Brain microvascular endothelial cell (primary cell): ENCODE measurements around the gene PKD2L2.
"Not testable (repeated sequence)": the region's sequence is repeated elsewhere in the genome, so short reads cannot be mapped to it uniquely, and the experiment has no call there.

Source experiments
- DNase-seq: peaks from one replicate; pipeline ENCODE4 v3.0.0-alpha.2; 2020
- H3K27ac ChIP-seq: fragments of 250-450 bp; sonication (Bioruptor Pico); 2 replicates; pipeline ENCODE4 v1.5.1; 2020; ENCODE audit warnings: mild to moderate bottlenecking, moderate library complexity
- H3K27me3 ChIP-seq: fragments of 250-450 bp; sonication (Bioruptor Pico); replicated peaks from 2 replicates; pipeline ENCODE4 v1.5.1; 2020; ENCODE audit warnings: mild to moderate bottlenecking
- H3K36me3 ChIP-seq: fragments of 250-450 bp; sonication (Bioruptor Pico); replicated peaks from 2 replicates; pipeline ENCODE4 v1.5.1; 2020; ENCODE audit warnings: mild to moderate bottlenecking
- H3K4me3 ChIP-seq: 2 replicates; pipeline ENCODE4 v1.5.1; 2011; ENCODE audit warnings: low read depth, mild to moderate bottlenecking, control low read depth, low read length, moderate library complexity
- CTCF ChIP-seq: IDR thresholded peaks from 2 replicates; pipeline ENCODE4 v1.5.1; 2011; ENCODE audit warnings: low read depth, mild to moderate bottlenecking, moderate library complexity, low read length, control low read depth, inconsistent platforms; ENCODE audit errors: missing control alignments
- in situ Hi-C: cut with HindIII; loops from 2 replicates; pipeline ENCODE4 v1.10.0; 2017; ENCODE audit warnings: low sequenced_read_pairs, low pct_ligation_motif_present

Gene PKD2L2

GRCh38 chr5:137945825-137946224 lies 56.6 kb downstream of the PKD2L2 start:
- in situ Hi-C loops: no loop called here
- Histone ChIP-seq H3K4me3 (no peak overlapping the region), H3K27ac (no peak overlapping the region), H3K27me3 (no peaks in the 10 kb centered on the region), H3K36me3 (peaks cover 58% of the 10 kb centered on the region)
- TF ChIP-seq CTCF: no peak
- DNase-seq: no peak

GRCh38 chr5:137954131-137954879 lies 65.0 kb downstream of the PKD2L2 start:
- in situ Hi-C loops: no loop called here
- peak overlapping the region; percentile 30 for H3K27ac ChIP-seq
- no peaks in the 10 kb centered on the region for H3K27me3 ChIP-seq
- no peak overlapping the region for H3K4me3 ChIP-seq
- TF ChIP-seq CTCF: no peak
- peaks cover 9% of the 10 kb centered on the region for H3K36me3 ChIP-seq
- peak; percentile 88 for DNase-seq

GRCh38 chr5:137957948-137958347 lies 68.7 kb downstream of the PKD2L2 start:
- Histone ChIP-seq H3K27ac (no peak overlapping the region), H3K4me3 (no peak overlapping the region), H3K27me3 (no peaks in the 10 kb centered on the region), H3K36me3 (peaks cover 6% of the 10 kb centered on the region)
- TF ChIP-seq CTCF: no peak
- in situ Hi-C loops: no loop called here
- no peak for DNase-seq

GRCh38 chr5:137959488-137959887 lies 70.2 kb downstream of the PKD2L2 start:
- DNase-seq: no peak
- no peaks in the 10 kb centered on the region for H3K27me3 ChIP-seq
- no peak overlapping the region for H3K4me3 ChIP-seq
- H3K27ac ChIP-seq: no peak overlapping the region
- peaks cover 8% of the 10 kb centered on the region for H3K36me3 ChIP-seq
- in situ Hi-C loops: no loop called here
- TF ChIP-seq CTCF: no peak

GRCh38 chr5:137960141-137960540 lies 70.9 kb downstream of the PKD2L2 start:
- Histone ChIP-seq H3K27ac (no peak overlapping the region), H3K4me3 (no peak overlapping the region), H3K36me3 (peaks cover 8% of the 10 kb centered on the region), H3K27me3 (no peaks in the 10 kb centered on the region)
- no peak for DNase-seq
- no peak for TF ChIP-seq CTCF
- in situ Hi-C loops: no loop called here

- H3K36me3 ChIP-seq: peaks cover 8% of the 10 kb centered on the region
Observed at GRCh38 chr5:137960819-137961218, 71.6 kb downstream of the PKD2L2 start.

GRCh38 chr5:137970384-137970783 lies 81.1 kb downstream of the PKD2L2 start:
- H3K36me3 ChIP-seq, DNase-seq, H3K27me3 ChIP-seq, H3K4me3 ChIP-seq, H3K27ac ChIP-seq, in situ Hi-C loops: not testable (repeated sequence)

More at GRCh38 chr5:137960819-137961218, 71.6 kb downstream of the PKD2L2 start:
- no peak overlapping the region for H3K27ac ChIP-seq
- no peak overlapping the region for H3K4me3 ChIP-seq
- H3K27me3 ChIP-seq: no peaks in the 10 kb centered on the region
- DNase-seq: no peak
- no peak for TF ChIP-seq CTCF
- in situ Hi-C loops: no loop called here
